GM19455 (cell line): ENCODE measurements around the gene LIM2.

Experiments used
- ATAC-seq: cut with Tn5 transposase; IDR thresholded peaks from one replicate; pipeline ENCODE4 v1.9.1; 2021; ENCODE audit not compliant: unreplicated experiment

LIM2 gene

DNA sequence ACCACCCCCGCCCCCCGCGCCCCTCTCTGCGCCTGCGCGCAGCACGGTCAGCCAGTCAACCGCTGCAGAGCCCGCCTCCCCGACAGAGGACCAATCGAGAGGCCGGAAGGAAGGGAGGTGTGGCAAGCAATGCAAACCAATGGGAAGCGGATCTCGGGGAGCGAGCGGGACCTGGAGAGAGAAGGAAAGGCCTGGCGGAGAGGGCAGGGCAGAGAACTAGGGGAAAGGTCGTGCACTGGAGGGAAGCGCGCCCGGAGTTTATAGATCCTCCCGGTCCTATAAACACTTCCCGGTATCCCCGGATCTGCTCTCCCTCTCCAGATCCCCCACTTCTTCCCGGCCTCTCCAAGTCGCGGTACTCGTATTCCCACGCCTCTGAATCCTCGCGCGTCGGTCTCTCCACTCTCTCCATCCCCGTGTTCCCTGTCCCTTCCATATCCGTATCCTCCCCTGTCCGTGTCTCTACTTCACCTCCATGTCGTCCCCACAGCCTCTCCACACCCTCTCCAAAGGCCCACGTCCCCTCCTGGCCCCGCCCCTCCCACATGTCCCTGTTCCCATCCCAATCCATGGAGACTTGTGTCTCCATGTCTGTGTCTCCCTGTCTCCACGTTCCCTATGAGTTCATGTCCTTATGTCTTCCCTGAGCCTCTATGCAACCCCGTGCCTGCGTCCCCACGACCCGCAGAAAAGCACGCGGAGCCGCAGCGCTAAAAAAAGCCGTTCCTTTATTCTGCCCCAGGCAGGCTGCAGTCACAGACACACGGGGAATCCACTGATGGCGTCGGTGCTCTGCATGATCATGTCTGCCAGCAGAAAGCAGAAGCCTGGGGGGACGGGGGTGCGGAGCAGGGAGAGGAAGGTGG lies 21.2 kb downstream of the LIM2 start:
- ATAC-seq: no peak

DNA sequence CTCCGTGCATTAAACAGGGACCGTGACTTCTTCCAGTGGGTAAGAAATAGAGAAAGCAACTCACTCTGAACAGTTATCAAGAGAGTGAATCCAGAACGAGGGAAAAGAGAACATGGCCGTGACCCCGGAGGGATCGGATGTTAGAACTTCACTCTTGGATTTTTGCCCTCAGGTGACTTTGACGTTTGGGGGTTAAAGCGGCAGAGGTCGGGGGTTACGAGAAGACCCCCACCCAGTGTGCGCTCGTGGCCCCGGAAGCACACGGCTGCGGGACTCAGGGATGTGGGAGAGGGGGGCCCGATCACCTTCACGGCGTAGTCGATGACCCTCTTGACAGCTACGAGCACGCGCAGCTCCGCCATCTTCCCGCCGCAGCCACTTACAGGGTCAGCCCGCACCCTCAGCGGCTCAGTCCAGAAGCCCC lies 21.8 kb downstream of the LIM2 start, which contains the start of gene ETFB:
TSS of gene ETFB (minus strand) at position 424 of the 424 bp plus-strand sequence. CDS start at position 362, 62 bp downstream.
- ATAC-seq: no peak

GRCh38 chr19:51365211-51365964 lies 22.4 kb downstream of the LIM2 start:
- ATAC-seq: no peak

- ATAC-seq: no peak
These were observed 23.3 kb downstream of the LIM2 start for GRCh38 chr19:51364200-51365106.

- ATAC-seq: no peak
These were observed 26.5 kb downstream of the LIM2 start for GRCh38 chr19:51361239-51361638.

DNA sequence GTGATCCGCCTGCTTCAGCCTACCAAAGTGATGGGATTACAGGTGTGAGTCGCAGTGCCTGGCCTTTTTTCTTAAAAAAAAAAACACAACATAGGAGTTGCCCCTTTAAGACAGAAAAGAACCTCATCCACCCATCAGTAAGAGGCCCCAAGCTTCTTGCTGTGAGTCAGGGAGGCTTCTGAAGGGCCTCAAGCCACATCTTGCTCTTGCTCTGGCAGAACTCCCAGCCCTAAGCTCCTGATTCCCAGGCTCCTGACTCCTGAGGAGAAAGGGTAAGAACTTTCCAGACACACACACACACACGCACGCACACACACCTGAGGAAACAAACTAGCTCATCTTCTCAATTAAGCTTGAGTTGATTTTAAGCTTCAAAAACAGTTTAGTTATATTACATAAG lies 28.5 kb downstream of the LIM2 start:
- no peak for ATAC-seq

DNA sequence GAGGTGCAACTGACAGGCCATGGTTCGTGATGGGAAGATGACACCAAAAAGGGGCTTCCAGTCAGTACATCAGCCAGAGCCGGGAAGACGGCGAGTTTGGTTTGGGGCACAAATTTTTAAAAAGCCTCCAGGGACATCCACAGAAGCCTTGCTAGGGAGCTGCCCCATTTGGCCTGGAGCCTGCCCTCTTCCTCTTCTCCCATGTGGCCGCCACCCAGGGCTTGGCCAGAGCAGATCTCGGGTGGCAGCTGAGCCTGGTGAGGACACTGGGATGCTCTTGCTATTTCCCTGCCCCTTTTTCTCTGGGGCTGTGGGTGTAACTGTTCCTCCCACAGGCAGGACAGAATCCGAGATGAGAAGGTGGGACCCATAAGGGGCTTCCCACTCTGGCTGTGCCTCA lies 29.8 kb downstream of the LIM2 start:
- no peak for ATAC-seq

- no peak for ATAC-seq
These were observed 31.5 kb downstream of the LIM2 start for GRCh38 chr19:51356159-51356801.

DNA sequence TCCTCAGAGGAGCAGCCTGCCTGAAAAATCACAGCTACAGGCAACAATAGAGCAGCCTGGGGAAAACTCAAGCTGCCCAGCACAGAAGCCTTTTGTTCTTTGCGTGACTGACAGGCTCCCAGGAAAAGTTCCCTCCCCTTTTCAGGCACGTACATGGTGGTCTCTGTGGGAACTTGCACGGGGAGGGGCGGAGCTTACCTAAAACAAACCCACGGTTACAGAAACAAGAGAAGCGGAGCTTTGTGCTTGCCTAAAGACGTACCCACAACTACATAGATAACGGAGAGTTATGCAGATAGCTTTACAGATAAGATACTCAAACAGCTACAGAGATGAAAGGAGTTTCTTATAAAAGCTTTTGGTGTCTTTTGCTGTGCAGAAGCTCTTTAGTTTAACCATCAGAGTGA lies 33.0 kb downstream of the LIM2 start:
- ATAC-seq: no peak

DNA sequence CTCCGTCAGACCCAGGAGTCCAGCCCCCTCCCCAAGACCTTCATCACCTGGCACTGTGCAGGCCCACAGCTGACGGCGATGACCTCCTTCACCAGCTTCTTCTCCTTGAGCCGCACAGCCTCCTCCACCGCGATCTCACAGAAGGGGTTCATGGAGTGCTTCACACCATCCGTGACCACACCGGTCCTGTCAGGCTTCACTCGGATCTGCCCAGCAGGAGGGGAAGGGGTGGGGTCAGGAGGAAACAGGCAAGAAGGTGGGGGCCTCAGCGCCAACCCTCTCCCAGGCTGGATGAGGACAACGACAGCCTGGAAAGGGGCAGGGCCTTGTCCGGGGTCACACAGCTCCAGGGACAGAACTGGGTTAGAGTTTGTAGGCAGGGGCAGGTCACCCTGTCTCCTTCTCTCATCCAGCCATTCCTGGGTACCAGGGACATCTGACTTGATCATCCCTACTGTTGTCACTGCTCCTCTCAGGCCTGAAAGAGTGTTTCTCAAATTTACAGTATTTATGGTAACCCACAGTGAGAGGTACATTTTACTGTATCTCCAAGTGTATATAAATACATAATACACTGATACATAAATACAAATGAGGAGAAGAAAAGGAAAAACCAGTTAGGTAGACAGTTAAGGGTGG lies 33.6 kb downstream of the LIM2 start:
- ATAC-seq: no peak

DNA sequence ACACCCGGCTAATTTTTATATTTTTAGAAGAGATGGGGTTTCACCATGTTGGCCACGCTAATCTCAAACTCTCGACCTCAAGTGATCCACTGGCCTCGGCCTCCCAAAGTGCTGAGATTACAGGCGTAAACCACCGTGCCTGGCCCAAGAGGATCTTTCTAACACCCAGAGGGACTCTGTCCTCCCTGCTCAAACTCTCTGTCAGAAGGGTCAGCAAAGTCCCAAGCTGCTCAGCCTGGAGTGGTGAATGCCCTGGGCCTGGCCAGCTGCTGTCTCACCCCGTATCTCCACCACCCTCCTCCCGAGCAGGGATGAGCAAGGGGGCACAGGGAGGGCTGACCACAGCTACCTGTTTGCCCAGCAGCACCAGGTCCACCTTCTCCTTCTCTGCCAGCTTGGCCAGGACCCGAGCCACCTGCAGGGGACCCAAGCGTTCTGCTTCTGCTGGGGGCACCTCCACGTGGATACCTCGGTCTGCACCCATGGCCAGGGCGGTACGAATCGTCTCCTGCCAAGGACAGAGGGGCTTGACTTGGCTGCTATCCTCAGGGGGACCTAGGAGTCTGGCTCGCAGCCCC lies 34.9 kb downstream of the LIM2 start:
- ATAC-seq: no peak

DNA sequence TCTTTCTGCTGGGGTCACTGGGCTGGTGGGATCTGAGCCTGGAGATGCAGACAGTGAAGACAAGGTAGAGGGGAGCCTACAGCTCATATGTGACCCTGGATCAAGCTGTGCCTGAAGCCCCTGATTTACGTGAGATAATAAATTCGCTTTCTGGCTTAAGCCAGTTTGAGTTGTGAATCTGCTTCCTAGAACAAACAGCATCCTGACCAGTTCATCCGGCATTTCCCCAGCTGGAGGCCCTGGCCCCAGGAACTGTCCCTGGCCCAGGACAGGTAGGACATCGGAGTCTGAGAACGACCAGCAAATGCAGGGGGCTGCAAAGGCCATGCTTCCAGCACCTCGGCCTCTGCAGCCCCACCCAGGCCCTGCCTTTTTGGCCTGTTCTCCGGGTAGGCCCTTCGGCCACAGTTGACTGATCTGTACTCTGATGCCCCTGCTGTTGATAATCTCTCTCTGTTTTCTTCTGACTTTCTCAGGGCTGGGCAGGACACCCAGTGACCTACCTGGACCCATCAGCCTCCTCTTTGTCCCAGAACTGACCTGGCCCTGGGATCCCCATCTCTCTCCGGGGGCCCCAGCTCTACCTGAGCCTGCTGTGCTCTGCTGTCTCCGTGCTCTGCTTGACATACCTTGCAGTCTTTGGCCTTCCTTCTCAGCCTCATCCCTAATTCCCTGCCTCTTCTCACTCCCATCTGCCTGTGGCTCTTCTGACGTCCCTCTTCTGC lies 36.3 kb downstream of the LIM2 start:
- no peak for ATAC-seq

GRCh38 chr19:51347209-51347928 lies 40.4 kb downstream of the LIM2 start:
- ATAC-seq: no peak

- ATAC-seq: no peak
These were observed 41.0 kb downstream of the LIM2 start for GRCh38 chr19:51346742-51347141.

- ATAC-seq: no peak
These were observed 42.6 kb downstream of the LIM2 start for GRCh38 chr19:51345076-51345620.

DNA sequence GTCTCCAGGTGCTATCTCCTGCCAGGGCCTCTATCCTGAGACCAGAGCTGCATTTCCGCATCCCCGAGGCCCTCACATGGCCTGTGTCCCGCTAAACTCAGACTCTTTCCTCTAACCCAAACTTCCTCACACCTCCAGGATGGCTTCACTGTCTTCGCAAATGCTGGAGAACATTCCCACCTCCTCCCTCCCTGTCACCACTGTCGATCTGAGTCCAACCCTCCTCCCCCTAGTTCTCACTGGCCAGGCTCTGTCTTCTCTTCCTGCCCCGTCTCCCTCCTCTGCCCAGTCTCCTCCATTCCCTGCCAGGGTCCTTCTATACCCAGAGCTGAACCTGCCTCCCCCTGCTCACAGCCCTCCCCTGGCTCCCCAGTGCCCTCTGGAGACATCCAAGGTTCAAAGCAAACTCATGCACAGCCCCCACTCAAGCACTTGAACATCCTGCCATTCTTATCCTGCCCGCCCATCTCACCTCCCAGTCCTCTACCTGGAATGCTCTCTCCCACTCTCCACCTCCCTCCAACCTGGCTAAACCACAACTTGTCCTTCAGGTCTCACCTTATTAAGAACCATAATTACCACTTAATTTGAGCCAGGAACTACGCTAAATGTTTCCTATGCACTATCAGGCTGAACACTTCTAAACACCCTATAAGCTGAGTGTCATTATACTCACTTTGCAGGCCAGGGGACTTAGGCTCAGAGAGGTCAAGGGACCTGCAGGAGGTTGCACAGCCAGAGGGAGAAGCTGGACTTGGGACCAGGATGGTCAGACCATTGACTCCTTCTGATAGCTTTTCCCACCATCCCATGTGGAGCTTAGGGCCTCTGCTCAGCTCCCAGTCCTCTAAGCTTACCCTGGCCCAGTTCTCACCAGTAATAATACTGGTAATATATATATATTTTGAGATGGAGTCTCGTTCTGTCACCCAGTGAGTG lies 44.9 kb downstream of the LIM2 start:
- ATAC-seq: no peak

DNA sequence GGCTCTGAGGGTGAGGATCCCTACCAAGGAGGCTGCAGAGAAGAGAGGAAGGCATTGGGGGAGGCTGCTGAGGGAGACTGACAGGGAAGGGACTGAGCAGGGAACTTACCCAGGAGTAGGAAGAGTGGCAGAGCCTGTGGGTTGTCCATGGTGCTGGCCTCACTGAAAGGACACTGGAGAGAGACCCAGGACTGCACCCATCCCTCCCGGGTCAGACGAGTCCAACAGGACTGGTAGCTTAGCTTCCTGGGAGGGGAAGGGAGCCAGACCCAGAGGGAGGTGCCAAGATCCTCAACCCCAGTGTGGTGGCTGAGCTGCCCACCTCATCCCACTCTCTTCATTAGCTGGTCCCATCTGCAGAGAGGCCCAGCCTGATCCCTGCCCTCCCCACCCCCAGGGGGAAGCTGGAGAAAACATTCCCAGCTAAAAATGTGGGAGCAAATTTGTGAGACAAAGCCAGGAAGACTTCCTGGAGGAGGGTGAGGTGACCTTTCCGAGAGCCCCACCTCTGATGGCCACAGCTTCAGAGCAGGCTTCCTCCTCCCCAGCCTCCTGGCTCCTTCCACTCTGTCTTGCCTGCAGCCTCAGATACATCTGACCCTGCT lies 45.7 kb downstream of the LIM2 start, which contains the start of gene VSIG10L:
TSS of gene VSIG10L (minus strand) at position 164 of the 605 bp plus-strand sequence. CDS start at position 149, 15 bp downstream.
- ATAC-seq: no peak
